HepG2 (cell line): ENCODE results near the gene SOS2.

Source experiments
- ZNF232 ChIP-seq: sonication (generic); formaldehyde crosslinking; IDR thresholded peaks from 2 replicates; pipeline ENCODE4 v1.4.0; 2020; ENCODE audit warnings: missing genetic modification reagents, borderline replicate concordance
- ZNF263 ChIP-seq: sonication (generic); formaldehyde crosslinking; IDR thresholded peaks from 2 replicates; pipeline ENCODE4 v1.4.0; 2020; ENCODE audit warnings: missing genetic modification reagents
- ZXDC ChIP-seq: sonication (generic); formaldehyde crosslinking; IDR thresholded peaks from 2 replicates; pipeline ENCODE4 v1.5.0; 2020; ENCODE audit warnings: mild to moderate bottlenecking, missing genetic modification reagents

- no peak for TF ChIP-seq ZXDC (CRISPR knock-in tag)
- TF ChIP-seq ZNF232 (CRISPR knock-in tag) = no peak
- no peak for TF ChIP-seq ZNF263
These were observed 159.0 kb downstream of the SOS2 start for GRCh38 chr14:50072395-50072794.
